Glomerular endothelial cell (primary cell): ENCODE measurements around the gene MFN2. TPM values are rescaled to one million over a fixed set of nuclear protein-coding genes. Genes with fewer than 3 reads are reported as not detected.

ENCODE experiments used
- DNase-seq: peaks from one replicate; pipeline ENCODE4 v3.0.0-alpha.2; 2011; ENCODE audit warnings: low read depth, low spot score; ENCODE audit errors: extremely low read depth
- total RNA-seq: library from RNA; depleted of rRNA; stranded (reverse); fragments of >200 nt; gene quantifications from 2 replicates; pipeline ENCODE4 v1.2.3, GENCODE V29; 2015

The MFN2 gene
- total RNA-seq, 1 donor from 2014 or later = 61.1 TPM

DNA sequence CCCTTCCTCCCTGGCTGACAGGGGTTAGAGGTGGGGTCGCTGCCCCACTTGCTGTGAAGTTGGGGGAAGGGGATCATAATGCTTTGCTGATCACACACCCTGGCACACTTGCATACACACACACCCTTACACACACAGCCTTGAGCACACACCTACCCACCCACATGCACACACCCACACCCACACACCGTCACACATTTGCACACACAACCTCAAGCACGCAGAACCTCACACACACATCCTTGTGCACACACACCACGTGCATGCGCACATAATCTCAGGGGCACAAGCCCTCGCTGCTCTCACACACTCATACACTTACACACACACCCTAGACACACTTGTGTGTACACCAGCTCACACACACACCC, 66.5 kb downstream of the MFN2 start:
- no peak for DNase-seq

DNA sequence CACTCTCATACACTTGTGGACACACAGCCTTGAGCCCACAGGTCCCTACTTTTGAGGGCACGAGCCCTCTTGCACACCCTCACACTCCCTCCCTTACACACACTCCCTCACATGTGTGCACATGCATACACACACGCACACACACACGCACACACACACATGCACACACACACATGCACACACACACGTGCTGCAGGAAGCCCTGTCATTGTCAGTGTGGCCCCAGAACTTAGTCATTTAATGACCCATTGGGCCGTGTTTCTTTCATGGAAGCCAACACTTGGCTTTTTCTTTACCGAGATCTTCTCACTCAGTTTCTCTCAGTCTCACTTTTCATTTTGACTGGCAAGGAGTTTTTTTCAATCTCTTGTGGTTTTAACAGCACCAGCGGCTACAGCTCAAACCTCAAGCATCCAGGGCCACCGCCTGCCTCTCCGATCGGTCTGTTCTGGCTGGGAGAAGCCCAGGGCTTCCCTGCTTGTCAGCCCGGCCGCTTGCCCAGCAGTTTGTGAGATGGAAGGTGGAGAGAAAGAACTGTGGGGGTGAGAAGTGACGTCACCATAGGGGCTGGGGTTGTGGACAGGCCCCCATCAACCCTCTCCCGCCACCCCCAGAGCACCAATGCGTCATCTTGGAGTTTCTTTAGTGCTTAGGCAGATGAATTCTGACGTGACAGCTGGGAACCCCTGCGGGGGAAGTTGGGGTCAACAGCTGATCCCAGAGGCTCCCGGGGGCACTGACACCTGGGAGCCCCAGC, 67.1 kb downstream of the MFN2 start:
- DNase-seq = no peak

DNA sequence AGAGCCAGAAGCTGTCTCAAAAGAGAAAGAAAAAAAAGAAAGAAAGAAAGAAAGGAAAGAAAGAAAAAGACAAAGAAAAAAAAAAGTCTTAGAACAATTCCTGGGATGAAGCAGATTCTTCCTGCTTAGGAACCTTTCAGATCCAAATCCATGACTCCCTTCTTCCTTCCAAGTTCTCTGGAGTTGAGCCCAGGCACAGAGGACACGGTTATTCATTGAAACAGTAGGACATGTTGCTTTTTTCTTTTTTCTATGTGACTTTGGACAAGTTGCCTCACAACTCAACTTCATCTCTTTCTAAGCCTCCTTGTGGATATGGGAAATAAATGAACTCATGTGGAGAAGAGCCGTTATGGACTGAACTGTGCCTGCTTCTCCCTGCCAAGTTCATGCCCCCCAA, 68.1 kb downstream of the MFN2 start:
- no peak for DNase-seq

DNA sequence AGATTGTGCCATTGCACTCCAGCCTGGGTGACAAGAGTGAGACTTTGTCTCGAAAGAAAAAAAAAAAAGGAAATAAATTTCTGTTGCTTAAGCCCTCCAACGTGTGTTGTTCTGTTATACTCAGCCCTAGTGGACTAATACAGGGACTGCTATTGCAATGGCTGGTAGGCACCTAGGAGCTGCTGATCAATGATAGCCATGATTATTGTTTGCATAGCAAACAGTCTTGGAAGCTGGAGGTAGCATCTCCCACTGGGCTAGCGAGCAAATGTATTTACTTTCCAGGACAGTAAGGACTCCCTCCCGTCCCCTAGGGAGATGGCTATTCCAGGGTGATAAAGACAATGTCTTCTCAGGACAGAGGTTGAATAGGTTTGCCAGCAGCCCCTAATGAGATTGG, 69.4 kb downstream of the MFN2 start:
- no peak for DNase-seq

DNA sequence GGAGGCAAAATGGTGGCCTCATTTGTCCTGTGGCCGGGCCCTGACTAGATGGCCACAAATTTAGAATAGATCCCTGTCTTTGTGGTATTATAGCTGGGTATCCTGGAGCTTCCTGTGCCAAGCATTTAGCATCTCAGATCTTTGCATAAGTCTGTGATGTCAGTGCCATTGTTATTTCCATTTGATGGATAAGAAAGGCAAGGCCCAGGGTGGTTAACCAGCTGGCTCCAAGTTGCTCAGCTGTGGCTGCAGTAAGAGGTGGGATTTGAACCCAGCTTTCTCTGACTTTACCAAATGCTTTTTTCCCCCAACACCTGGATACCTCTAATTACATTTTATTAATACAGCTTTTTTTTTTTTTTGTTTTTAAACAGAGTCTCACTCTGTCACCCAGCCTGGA, 71.1 kb downstream of the MFN2 start:
- DNase-seq = no peak

DNA sequence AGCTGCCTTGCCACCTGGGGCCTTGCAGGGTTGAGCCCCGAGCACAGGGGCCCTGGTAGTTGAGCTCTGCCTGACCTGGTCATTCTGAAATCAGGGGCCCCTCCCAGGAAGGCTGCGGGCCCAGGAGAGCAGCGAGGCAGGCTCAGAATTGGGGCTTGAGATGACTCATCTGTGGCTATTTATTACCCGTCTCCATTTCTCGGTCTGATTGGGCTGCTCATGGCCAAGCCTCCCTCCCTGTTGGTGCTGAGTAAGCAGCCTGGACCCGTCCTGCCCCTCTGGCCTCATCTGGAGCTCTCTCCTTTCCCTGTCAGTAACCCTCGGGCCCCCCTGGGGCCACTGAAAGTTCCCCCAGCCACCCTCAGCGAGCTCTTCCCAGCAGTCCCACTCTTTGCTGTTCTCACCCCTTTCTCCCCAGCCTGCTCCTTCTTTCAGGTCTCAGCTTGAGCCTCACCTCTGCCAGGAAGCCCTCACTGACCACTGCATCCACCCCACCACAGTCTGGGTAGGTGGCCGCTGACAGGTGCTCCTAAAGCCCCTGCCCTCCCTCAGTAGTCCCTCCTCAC, 71.8 kb downstream of the MFN2 start:
- no peak for DNase-seq

DNA sequence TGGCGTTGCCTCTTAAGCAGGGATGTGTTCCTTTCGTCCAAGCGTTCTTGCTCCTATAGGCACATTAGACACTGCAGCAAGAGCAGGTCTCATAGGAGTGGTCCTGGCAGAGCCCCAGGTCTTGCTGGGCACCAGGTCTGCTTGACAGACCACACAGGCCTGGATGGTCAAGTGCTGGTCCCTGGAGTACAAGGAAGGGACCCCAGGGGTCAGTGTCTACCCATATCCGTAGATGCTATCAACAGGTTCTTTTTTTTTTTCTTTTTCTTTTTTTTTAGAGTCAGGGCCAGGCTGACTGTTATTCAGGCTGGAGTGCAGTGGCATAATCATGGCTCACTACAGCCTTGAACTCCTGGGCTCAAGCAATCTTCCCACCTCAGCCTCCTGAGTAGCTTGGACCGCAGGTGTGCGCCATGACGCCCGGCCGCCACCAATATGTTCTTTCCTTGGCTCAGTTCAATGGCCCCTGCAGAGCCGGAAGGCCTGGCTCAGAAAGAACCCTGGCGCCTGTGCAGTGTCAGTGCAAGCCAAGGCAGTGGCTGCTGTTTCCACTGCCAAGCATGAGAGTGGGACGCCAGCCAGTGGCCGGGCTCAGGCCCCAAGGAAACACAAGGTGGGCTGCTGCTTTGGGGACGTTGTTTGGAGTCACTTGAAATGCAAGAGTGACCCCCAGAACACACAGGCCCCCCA, 72.9 kb downstream of the MFN2 start:
- DNase-seq = no peak

DNA sequence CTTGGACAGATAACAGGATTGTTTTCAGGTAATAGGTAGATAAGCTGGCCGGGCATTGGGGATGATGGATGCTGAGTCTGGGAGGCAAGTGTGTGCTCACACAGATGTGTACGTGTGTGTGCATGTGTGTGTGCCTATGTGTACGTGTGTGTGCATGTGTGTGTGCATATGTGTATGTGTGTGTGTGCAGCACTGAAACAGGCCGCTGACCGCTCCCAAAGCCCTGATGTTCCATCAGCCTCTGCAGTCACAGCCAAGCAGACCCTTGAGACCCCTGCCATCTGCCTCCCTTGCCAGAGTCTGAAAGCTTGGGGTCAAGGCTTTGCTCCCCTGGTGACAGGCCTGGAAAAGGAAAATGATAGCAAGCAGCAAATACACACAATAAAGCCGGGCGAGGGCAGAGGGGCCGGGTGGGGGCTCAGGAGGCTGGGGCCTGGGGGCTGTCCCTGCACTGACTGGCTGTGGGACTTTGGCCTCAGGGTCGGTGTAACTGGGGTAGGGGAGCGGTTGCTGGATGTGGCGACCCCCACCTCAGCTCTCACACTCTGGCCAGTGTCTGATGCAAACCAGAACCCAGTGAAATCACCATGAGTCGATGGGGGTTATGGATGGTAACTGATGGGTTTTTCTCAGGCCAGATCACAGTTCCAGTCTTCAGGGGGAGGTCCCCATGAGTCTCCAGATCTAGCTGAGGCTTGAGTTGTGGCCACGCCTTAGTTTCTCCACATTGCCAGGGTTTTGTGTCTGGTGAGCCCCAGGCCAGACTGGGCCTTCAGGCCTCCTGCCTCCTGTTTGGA, 73.7 kb downstream of the MFN2 start:
- no peak for DNase-seq

DNA sequence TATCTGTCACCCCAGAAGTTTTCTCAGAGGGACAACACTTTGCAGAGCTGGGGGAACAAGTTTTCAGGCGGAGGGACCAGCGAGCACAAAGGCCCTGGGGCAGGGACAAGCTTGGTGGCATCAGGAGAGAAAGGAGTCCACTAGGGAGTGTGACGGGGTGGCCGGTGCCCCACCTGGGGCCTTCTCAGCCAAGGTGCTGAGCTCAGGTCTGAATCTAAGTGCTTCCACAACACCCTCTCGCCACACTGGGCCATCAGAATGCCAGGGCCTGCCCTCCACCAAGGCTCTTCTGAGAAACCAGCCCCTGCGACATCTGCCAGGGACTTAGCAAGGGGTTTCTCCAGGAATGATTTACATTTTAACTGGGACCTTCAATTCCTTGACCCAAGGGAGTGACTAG, 75.0 kb downstream of the MFN2 start:
- no peak for DNase-seq

DNA sequence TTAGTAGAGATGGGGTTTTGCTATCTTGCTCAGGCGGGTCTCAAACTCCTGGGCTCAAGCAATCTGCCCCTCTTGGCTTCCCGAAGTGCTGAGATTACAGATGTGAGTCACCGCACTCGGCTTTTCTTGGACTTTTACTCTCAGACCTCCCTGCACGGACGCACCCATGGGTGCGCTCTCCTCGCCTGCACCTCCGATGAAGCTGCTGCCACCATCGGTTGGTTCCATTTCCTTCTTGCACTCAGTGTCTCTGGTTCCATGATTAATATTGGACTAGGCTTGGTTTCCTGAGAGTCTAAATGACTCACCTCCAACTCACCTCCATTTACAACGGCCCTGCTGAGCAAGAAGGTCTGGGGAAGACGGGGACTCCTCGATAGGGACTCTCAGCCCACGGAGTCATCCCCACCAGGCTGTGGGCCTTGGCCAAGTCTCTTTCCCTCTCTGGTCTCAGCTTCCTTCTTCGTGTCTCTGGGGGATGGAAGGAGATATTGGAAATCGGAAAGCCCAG, 76.1 kb downstream of the MFN2 start:
- no peak for DNase-seq

DNA sequence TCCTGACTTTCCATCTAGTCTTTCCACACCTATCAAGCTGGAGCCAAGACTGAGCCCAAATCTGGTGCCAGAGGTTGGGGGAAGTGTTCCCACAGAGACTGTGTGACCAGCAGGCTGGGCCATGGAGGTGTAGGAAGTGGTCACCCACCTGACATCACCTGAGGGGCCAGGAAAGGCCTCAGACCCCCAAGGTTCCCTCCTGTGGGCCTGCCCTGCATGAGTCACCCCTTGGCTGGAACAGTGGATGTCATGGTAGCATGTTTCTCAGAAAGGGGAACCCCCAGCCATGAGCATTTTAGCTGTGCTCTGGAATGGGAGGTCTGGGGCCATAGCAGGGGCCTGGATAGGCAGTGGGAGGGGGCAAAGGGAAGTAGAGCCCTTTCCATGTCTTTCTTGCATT, 77.1 kb downstream of the MFN2 start:
- no peak for DNase-seq

DNA sequence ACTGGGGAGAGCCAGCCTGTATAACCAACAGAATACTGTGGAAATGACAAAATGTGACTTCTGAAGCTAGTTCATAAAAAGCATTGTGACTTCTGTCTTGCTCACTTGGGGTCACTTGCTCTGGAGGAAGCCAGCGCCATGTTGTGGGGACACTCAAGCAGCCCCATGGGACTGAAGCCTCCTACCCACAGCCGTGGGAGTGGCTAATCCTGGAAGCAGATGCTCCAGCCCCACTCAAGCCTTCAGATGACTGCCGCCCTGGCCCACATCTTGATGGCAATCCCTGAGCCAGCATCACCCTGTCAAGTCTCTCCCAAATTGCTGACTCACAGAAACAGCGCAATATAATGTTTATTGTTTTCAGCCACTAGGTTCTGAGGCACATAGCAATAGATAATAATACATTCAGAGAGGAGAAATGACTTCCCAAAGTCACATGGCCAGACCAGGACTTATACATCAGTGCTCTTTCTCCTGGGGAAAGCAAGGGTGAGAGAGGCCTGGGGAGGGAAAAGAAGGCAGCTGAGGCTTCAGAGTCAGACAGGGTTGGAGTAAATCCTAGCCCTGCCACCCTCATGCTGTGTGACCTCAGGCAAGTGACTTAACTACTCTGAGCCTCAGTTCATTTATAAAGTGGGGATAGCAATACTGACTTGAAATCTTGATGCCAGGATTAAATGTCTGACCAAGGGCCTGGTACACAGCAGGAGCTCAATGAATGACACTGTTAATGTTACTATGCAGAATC, 77.9 kb downstream of the MFN2 start:
- no peak for DNase-seq

DNA sequence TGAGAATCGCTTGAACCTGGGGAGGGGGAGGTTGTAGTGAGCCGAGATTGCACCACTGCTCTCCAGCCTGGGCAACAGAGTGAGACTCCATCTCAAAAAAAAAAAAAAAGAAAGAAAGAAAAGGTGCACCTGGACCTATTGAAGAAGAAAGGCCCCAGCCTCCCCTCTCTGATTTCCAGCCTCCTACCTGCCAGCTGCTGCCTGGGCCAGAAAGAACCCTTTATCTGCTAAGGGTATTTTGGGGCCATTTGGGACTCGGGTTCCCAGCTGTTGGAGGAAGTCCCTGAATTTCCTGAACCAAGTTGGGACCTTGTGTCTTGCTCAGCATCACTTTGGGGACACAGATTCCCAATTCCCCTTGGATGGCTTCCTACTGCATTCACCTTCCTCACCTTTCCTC, 79.0 kb downstream of the MFN2 start:
- DNase-seq = no peak

DNA sequence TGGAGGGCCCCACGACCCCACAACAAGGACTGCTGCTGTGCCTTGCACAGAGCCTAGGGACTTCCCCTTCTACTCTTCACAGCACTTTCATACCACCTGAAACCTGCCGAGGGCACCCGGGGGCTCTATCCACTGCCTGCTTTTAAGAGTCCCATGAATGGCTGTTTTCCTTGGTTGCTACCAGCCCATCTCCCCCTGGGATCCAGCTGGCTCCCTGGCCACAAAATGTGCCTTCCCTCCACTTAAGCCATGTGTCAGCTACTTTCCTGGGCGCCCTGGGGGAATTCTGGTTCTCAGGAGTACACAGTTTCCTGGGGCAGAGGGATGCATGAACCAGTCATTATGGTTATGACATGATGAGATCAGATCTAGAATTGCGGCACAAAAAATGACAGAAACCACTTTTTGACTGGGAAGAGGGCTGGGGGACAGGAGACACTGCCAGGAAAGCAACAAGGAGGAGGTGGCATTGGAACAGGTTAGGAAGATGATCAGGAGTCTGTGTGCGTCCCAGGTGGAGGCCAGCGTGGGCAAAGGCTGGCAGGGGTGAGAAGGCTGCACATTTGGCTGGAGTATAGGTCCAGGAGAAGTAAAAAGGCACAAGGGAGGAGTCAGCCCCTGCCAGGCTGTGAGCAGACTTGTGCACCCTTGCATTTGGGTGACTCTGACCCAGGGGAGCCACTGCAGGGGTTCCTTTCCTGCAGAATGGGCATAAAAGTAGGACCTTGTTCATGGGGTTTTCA, 79.6 kb downstream of the MFN2 start:
- DNase-seq = no peak

DNA sequence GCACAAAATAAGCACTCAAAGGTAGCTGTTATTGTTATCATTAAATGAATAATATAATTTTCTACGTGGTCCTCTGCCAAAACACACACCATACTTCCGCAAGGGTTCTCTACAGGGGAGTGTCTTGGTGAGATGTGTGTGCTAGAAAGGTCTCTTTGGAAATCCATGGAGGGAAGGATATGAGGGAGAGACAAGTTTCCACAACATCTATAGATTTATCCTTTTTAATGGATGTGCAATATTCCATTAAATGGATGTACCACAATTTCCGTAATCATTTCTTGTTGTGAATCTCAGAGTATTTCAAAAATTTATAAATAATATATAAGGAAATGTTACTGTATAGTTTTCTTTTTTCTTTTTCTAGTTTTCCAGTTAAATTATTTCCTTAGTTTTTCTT, 80.3 kb downstream of the MFN2 start:
- DNase-seq = no peak

Other genes with a start within 250 kb of the MFN2 start
- gene AGTRAP, start 244.3 kb upstream of the MFN2 start, total RNA-seq = 54.1 and 68.0 TPM in 2 replicates
- gene C1orf167, start 218.3 kb upstream of the MFN2 start, total RNA-seq = not detected in 2 replicates
- 14.4 and 27.4 TPM in 2 replicates for gene MTHFR, start 174.5 kb upstream of the MFN2 start, total RNA-seq
- gene CLCN6, start 174.3 kb upstream of the MFN2 start, total RNA-seq = 11.3 and 14.1 TPM in 2 replicates
- gene NPPA, start 132.7 kb upstream of the MFN2 start, total RNA-seq = not detected in 2 replicates
- 0.34 and 1.5 TPM in 2 replicates for gene NPPB, start 121.5 kb upstream of the MFN2 start, total RNA-seq
- 117 and 120 TPM in 2 replicates for gene KIAA2013, start 54.0 kb upstream of the MFN2 start, total RNA-seq
- gene PLOD1, start 45.7 kb upstream of the MFN2 start, total RNA-seq = 626 and 680 TPM in 2 replicates
- gene MIIP, start 39.1 kb downstream of the MFN2 start, total RNA-seq = 38.2 and 47.6 TPM in 2 replicates
- 0.18 TPM in 1 of 2 replicates, not detected in the other for gene TNFRSF8, start 82.9 kb downstream of the MFN2 start, total RNA-seq
- gene TNFRSF1B, start 186.5 kb downstream of the MFN2 start, total RNA-seq = 11.0 and 31.9 TPM in 2 replicates
- 24.8 and 36.8 TPM in 2 replicates for gene VPS13D, start 249.6 kb downstream of the MFN2 start, total RNA-seq